ENCODE results near the gene NEXN.

The NEXN gene

DNA sequence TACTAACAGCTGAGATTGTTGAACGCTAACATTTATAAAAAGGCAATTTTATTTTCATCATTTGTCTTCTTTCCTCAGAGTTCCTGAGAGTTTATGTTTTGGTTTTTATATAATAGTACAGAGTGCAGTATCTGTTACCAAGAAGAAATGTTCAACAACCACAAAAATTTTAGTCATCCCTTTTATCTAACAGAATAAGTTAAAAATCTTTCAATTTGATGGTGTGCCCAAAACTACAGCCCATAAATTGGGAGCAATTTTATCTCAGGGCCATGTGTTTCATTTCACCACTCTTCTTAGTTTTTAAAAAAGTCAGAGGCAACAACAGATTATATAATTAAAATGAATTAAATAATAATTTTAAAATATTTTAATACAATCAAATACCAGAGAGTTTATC is 37.1 kb downstream of the NEXN start:
- no peak for DNase-seq (ENCODE audit: low read depth)
- TF ChIP-seq, protein P1, sequence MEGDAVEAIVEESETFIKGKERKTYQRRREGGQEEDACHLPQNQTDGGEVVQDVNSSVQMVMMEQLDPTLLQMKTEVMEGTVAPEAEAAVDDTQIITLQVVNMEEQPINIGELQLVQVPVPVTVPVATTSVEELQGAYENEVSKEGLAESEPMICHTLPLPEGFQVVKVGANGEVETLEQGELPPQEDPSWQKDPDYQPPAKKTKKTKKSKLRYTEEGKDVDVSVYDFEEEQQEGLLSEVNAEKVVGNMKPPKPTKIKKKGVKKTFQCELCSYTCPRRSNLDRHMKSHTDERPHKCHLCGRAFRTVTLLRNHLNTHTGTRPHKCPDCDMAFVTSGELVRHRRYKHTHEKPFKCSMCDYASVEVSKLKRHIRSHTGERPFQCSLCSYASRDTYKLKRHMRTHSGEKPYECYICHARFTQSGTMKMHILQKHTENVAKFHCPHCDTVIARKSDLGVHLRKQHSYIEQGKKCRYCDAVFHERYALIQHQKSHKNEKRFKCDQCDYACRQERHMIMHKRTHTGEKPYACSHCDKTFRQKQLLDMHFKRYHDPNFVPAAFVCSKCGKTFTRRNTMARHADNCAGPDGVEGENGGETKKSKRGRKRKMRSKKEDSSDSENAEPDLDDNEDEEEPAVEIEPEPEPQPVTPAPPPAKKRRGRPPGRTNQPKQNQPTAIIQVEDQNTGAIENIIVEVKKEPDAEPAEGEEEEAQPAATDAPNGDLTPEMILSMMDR (conservative IDR thresholded peaks at IDR 0.05; ENCODE audit: control insufficient read depth, insufficient read depth, low read depth, low read length), result no peak
- H3K4me3 ChIP-seq (ENCODE audit: control insufficient read depth, low read depth, low read length), result no peak overlapping the region

DNA sequence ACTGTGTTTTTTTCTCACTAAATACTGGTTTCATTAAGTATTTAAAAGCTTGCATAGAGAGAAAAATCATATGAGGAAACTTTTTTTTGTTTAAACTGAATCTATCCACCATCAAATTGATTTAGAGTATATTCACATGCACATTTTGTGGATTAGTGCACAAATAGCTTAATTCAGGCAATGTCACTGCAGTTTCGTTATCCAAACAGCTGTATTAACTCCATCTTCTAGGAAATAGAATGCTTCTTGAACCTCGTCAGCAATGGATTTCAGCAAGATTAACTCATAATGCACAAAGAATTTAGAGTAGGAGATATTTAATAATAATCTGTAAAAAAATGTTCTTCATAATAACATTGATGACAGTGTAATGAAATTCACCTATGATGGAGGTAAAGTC is 37.5 kb downstream of the NEXN start:
- DNase-seq (ENCODE audit: low read depth), result no peak
- H3K4me3 ChIP-seq (ENCODE audit: control insufficient read depth, low read depth, low read length), result no peak overlapping the region

DNA sequence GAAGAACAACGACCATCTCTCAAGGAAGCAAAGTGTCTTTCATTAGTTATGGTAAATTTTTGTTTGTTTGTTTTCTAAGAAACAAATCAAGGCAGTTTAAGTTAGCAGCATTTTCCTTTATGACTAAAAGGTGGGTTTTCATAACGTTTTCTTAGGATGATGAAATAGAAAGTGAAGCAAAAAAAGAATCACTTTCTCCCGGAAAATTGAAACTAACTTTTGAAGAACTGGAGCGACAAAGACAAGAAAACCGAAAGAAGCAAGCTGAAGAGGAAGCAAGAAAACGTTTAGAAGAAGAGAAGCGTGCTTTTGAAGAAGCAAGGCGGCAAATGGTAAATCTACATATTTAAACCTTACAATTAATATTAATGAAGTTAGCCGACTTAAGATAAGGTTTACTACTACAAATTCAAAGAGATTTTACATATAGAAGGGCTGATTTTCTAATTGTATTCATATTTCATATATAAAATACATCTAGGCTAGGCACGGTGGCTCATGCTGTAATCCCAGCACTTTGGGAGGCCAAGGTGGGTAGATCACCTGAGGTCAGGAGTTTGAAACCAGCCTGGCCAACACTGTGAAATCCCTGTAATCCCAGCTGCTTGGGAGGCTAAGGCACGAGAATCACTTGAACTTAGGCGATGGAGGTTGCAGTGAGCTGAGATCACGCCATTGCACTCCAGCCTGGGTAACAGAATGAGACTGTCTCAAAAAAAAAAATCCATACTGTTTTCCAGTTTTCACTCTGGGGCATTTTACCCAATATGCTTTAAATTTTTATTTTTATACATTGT is 38.3 kb downstream of the NEXN start:
- no peak overlapping the region for H3K4me3 ChIP-seq (ENCODE audit: control insufficient read depth, low read depth, low read length)
- TF ChIP-seq, protein P1 (conservative IDR thresholded peaks at IDR 0.05; ENCODE audit: control insufficient read depth, insufficient read depth, low read depth, low read length), result no peak
- DNase-seq (ENCODE audit: low read depth), result no peak

More for the DNA sequence above, 37.5 kb downstream of the NEXN start:
- TF ChIP-seq, protein P1 (conservative IDR thresholded peaks at IDR 0.05; ENCODE audit: control insufficient read depth, insufficient read depth, low read depth, low read length), result no peak

DNA sequence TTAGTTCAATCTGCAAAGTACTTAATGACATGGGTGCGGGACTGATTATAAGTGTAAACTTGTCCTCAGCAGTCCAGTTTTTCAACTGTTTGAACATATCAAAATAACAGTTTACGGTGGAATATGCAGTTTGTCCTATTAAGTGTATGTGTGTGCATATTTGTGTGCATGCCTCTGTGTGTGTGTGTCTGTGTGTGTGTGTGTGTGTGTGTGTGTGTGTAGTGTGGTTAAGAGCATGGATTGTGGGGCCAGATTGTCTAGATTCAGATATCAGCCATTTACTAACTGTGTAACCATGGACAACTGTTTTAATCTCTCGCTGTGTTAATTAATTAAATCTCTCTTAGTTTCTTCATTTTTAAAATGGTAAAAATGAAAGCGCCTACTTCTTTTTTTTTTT is 39.0 kb downstream of the NEXN start:
- no peak overlapping the region for H3K4me3 ChIP-seq (ENCODE audit: control insufficient read depth, low read depth, low read length)
- TF ChIP-seq, protein P1 (conservative IDR thresholded peaks at IDR 0.05; ENCODE audit: control insufficient read depth, insufficient read depth, low read depth, low read length), result no peak

DNA sequence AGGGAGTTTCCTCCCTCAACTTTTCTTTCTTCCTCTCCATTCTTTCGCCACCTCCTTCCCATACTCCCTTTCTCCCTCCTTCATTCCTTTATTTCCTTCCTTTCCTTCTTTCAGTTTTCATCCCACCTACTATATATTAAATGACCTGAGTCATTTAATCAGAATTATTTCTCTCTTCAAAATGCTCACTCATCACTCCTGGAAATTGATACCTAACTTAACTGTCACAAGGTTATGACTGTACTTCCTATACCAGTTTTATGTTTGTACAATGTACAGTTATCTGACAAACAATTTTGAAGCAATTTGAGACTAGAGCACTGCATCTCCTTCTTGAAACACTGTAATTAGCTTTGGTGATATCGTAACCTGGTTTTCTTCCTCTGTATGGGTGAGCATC is 41.4 kb downstream of the NEXN start:
- DNase-seq (ENCODE audit: low read depth), result no peak
- TF ChIP-seq, protein P1 (conservative IDR thresholded peaks at IDR 0.05; ENCODE audit: control insufficient read depth, insufficient read depth, low read depth, low read length), result no peak
- no peak overlapping the region for H3K4me3 ChIP-seq (ENCODE audit: control insufficient read depth, low read depth, low read length)

More for the DNA sequence above, 39.0 kb downstream of the NEXN start:
- DNase-seq (ENCODE audit: low read depth), result no peak

DNA sequence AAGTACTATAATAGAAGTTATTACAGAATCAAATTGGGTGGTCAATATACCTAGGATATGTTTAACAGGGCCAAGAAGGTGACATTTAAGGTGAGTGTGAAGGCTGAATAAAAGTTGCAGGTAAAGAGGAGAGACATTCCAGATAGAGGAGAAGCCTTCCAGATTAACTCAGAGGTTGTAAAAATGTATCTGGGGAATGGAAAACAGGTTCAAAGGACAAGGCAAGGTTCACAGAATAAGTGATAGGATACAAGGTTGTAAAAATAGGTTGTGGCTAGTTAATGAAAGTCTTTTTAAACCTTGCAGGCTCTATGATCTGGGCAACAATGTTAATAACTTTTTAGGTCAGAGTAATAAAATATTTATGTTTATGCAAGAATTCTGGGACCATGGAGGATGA is 50.2 kb downstream of the NEXN start:
- TF ChIP-seq, protein P1 (conservative IDR thresholded peaks at IDR 0.05; ENCODE audit: control insufficient read depth, insufficient read depth, low read depth, low read length), result no peak
- DNase-seq (ENCODE audit: low read depth), result no peak
- no peak overlapping the region for H3K4me3 ChIP-seq (ENCODE audit: control insufficient read depth, low read depth, low read length)

All from fibroblast of mammary gland (primary cell).